Mesendoderm (in vitro differentiated cells): ENCODE data around the gene TCHHL1. TPM values are rescaled to one million over a fixed set of nuclear protein-coding genes. Genes with fewer than 3 reads are reported as not detected.
A peak's percentile ranks its signal among the peaks of the same experiment; 100 is the strongest.

Experiments used
- DNase-seq: peaks from one replicate; pipeline ENCODE4 v3.0.0; 2013
- H2AK5ac ChIP-seq: 2 replicates; pipeline ENCODE4 v1.6.1; 2013; ENCODE audit warnings: low read length, inconsistent platforms
- H2BK120ac ChIP-seq: 2 replicates; pipeline ENCODE4 v1.6.1; 2013; ENCODE audit warnings: low read depth, mild to moderate bottlenecking, low read length, moderate library complexity, mixed read lengths
- H2BK15ac ChIP-seq: replicated peaks from 2 replicates; pipeline ENCODE4 v1.6.1; 2013; ENCODE audit warnings: low read depth, mild to moderate bottlenecking, moderate library complexity
- H2BK5ac ChIP-seq: 2 replicates; pipeline ENCODE4 v1.6.1; 2013; ENCODE audit warnings: low read length, inconsistent platforms
- H3K18ac ChIP-seq: 2 replicates; pipeline ENCODE4 v1.6.1; 2013; ENCODE audit warnings: mild to moderate bottlenecking, low read length, mixed read lengths
- H3K23ac ChIP-seq: one replicate; pipeline ENCODE4 v1.6.1; 2013; ENCODE audit warnings: low read length
- H3K27ac ChIP-seq: 2 replicates; pipeline ENCODE4 v1.5.1; 2013; ENCODE audit warnings: low read depth, mild to moderate bottlenecking, inconsistent platforms, low read length, moderate library complexity
- H3K27me3 ChIP-seq: 2 replicates; pipeline ENCODE4 v1.6.1; 2013; ENCODE audit warnings: low read length, control low read depth, mild to moderate bottlenecking, inconsistent platforms; ENCODE audit not compliant: insufficient read depth, poor library complexity
- H3K36me3 ChIP-seq: 2 replicates; pipeline ENCODE4 v1.6.1; 2013; ENCODE audit warnings: low read length, inconsistent platforms; ENCODE audit not compliant: control insufficient read depth, insufficient read depth
- H3K4ac ChIP-seq: one replicate; pipeline ENCODE4 v1.6.1; 2013; ENCODE audit warnings: low read depth, mild to moderate bottlenecking, low read length, moderate library complexity
- H3K4me1 ChIP-seq: 2 replicates; pipeline ENCODE4 v1.6.1; 2013; ENCODE audit warnings: low read depth, low read length, inconsistent platforms; ENCODE audit not compliant: control insufficient read depth
- H3K4me2 ChIP-seq: 2 replicates; pipeline ENCODE4 v1.6.1; 2013; ENCODE audit warnings: low read length
- H3K4me3 ChIP-seq: 2 replicates; pipeline ENCODE4 v1.5.1; 2013; ENCODE audit warnings: mild to moderate bottlenecking, low read length
- H3K56ac ChIP-seq: one replicate; pipeline ENCODE4 v1.6.1; 2013; ENCODE audit warnings: low read length
- H3K79me1 ChIP-seq: 2 replicates; pipeline ENCODE4 v1.6.1; 2013; ENCODE audit warnings: low read length, inconsistent platforms
- H3K79me2 ChIP-seq: 2 replicates; pipeline ENCODE4 v1.6.1; 2013; ENCODE audit warnings: mild to moderate bottlenecking, low read length; ENCODE audit not compliant: control insufficient read depth, insufficient read depth
- H3K9ac ChIP-seq: 2 replicates; pipeline ENCODE4 v1.6.1; 2013; ENCODE audit warnings: low read length, inconsistent platforms
- H4K5ac ChIP-seq: one replicate; pipeline ENCODE4 v1.6.1; 2013; ENCODE audit warnings: low read length
- H4K8ac ChIP-seq: one replicate; pipeline ENCODE4 v1.6.1; 2013; ENCODE audit warnings: low read depth, mild to moderate bottlenecking, control low read depth, low read length, moderate library complexity
- WGBS: extraction: QIAGEN DNeasy Blood & Tissue Kit; methylation state at CpG from one replicate; pipeline ENCODE4 v1.1.7; 2013; ENCODE audit warnings: low lambda C conversion rate, missing lambda C conversion rate; ENCODE audit not compliant: insufficient coverage; ENCODE audit errors: extremely low coverage; 5-methylcytosine and 5-hydroxymethylcytosine counted together
- small RNA-seq: library from polyadenylated mRNA; stranded (forward); fragments of <200 nt; extraction: miRNeasy Mini kit (QIAGEN cat#:217004); gene quantifications from one replicate; pipeline ENCODE3, GENCODE V24; 2013; ENCODE audit not compliant: insufficient read depth

The TCHHL1 gene

GRCh38 chr1:152034654-152035538, 54.0 kb downstream of the TCHHL1 start:
- peaks cover 12% of the 10 kb centered on the region for H3K36me3 ChIP-seq

GRCh38 chr1:152034324-152034653, 54.6 kb downstream of the TCHHL1 start:
- H4K8ac ChIP-seq, result no peak overlapping the region
- H2BK15ac ChIP-seq, result no peak overlapping the region
- H3K23ac ChIP-seq, result no peak overlapping the region
- peaks cover 12% of the 10 kb centered on the region for H3K36me3 ChIP-seq
- no peak overlapping the region for H3K4ac ChIP-seq
- peak overlapping the region; percentile 10 for H3K4me3 ChIP-seq
- peak overlapping the region; percentile 99 for H3K9ac ChIP-seq
- H3K4me2 ChIP-seq, result peak overlapping the region; percentile 36
- H3K27me3 ChIP-seq, result no peaks in the 10 kb centered on the region
- H2BK5ac ChIP-seq, result no peak overlapping the region
- H4K5ac ChIP-seq, result peak overlapping the region; percentile 44
- no CpG with 5 or more reads among the region's 1 CpG for WGBS
- H3K56ac ChIP-seq, result peak overlapping the region; percentile 81
- peaks cover 6% of the 10 kb centered on the region for H3K79me1 ChIP-seq
- H3K18ac ChIP-seq, result peak overlapping the region; percentile 81
- H2AK5ac ChIP-seq, result no peak overlapping the region
- H3K4me1 ChIP-seq, result peaks cover 3% of the 10 kb centered on the region
- DNase-seq, result no peak
- peaks cover 6% of the 10 kb centered on the region for H3K79me2 ChIP-seq
- peak overlapping the region; percentile 99 for H3K27ac ChIP-seq
- H2BK120ac ChIP-seq, result no peak overlapping the region

More at GRCh38 chr1:152034654-152035538, 54.0 kb downstream of the TCHHL1 start:
- H3K4me2 ChIP-seq, result peak overlapping the region; percentile 97
- peak overlapping the region; percentile 47 for H2AK5ac ChIP-seq
- no peak overlapping the region for H2BK15ac ChIP-seq
- peak overlapping the region; percentile 99 for H3K9ac ChIP-seq
- H3K79me2 ChIP-seq, result peaks cover 6% of the 10 kb centered on the region
- no CpG with 5 or more reads among the region's 8 CpGs for WGBS
- peak overlapping the region; percentile 99 for H4K5ac ChIP-seq
- peak; percentile 95 for DNase-seq
- peak overlapping the region; percentile 72 for H3K4ac ChIP-seq
- no peaks in the 10 kb centered on the region for H3K27me3 ChIP-seq
- H2BK120ac ChIP-seq, result no peak overlapping the region
- H3K4me3 ChIP-seq, result peak overlapping the region; percentile 53
- H2BK5ac ChIP-seq, result peak overlapping the region; percentile 99
- H3K23ac ChIP-seq, result peak overlapping the region; percentile 73
- peak overlapping the region; percentile 99 for H3K27ac ChIP-seq
- peak overlapping the region; percentile 99 for H3K56ac ChIP-seq
- no peak overlapping the region for H4K8ac ChIP-seq
- peak overlapping the region; percentile 96 for H3K18ac ChIP-seq
- H3K79me1 ChIP-seq, result peaks cover 6% of the 10 kb centered on the region
- peaks cover 3% of the 10 kb centered on the region for H3K4me1 ChIP-seq

Small RNA genes lying within 50 kb of the gene (small RNA-seq; reads per million reads assigned to genes)
- not detected for gene SPTLC1P4
